GM23248 (cell line): ENCODE results near the gene TCF4.

Experiments used
- EZH2 ChIP-seq: fragments of 200-600 bp; sonication (generic); IDR thresholded peaks from 2 replicates; pipeline ENCODE4 v1.6.1; 2018; ENCODE audit warnings: antibody characterized with exemption, mild to moderate bottlenecking; ENCODE audit not compliant: insufficient read depth, poor library complexity, severe bottlenecking
- EZH2phosphoT487 ChIP-seq: fragments of 200-600 bp; sonication (generic); IDR thresholded peaks from 2 replicates; pipeline ENCODE4 v1.6.1; 2018; ENCODE audit warnings: antibody characterized with exemption, moderate library complexity, mild to moderate bottlenecking, low read depth; ENCODE audit not compliant: insufficient read depth

- TF ChIP-seq EZH2 (no peak), EZH2phosphoT487 (no peak)
Observed at GRCh38 chr18:55405475-55405874, 182.5 kb downstream of the TCF4 start.
